RKO (cell line): Measurements from ENCODE around the gene FBXW8.

Source experiments
- DNase-seq: peaks from one replicate; pipeline ENCODE4 v3.0.0-alpha.2; 2016; ENCODE audit warnings: low spot score

Gene FBXW8

GRCh38 chr12:116887244-116887643 lies 23.5 kb upstream of the FBXW8 start:
- no peak for DNase-seq

- DNase-seq: no peak
These were observed 22.9 kb upstream of the FBXW8 start for GRCh38 chr12:116887897-116888296.

- no peak for DNase-seq
These were observed 20.4 kb upstream of the FBXW8 start for GRCh38 chr12:116890330-116890729.

DNA sequence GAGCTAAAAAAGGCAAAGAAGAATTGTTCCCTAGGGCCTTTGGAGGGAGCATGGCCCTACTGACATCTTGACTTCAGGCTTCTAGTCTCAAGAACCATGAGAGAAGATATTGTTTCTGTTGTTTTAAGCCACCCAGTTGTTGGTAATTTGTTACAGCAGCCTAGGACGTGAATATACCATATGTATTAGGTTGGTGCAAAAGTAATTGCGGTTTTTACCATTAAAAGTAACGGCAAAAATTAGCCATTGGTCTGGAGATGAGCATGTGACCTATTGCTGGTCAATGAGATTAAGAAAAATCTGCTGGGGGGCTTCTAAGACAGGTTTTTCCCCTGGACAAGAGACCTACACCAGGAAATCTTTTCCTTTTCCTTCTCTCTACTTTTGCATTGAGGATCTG lies 19.7 kb upstream of the FBXW8 start:
- no peak for DNase-seq

DNA sequence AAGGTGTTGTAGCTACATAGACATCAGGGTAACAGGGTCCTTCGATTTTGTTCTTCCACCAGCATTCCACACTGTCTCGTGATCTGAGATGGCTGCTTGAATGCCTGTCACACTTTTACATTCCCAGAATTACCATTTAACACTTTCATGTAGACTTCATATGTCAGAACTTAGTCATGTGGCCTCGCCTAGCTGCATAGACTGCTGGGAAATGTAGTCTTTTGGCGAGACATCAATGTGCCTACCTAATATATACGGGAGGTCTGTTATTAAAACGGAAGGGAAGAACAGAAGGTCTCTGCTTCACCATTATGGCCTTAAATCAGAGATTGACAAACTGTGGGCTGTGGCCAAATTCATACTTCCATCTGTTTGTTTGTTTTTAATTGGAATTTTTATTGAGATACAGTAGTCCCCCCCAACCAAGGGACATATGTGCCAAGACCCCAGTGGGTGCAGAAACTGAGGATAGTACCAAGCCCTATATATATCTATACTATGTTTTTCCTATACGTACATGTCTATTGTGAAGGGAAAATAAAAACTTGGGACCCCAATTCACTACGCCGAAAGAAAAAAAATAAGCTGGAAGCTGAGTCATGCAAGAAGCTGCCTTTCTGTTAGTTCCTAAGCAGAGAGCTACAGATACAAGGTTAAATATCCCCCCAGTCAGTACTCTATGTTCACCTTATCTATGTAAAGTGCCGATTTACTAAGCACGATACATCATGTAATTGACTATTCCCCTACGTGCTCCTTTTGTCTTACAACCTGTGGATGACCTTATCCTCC lies 18.2 kb upstream of the FBXW8 start:
- DNase-seq: peak; percentile 56

GRCh38 chr12:116894913-116895312 lies 15.8 kb upstream of the FBXW8 start:
- DNase-seq: no peak

DNA sequence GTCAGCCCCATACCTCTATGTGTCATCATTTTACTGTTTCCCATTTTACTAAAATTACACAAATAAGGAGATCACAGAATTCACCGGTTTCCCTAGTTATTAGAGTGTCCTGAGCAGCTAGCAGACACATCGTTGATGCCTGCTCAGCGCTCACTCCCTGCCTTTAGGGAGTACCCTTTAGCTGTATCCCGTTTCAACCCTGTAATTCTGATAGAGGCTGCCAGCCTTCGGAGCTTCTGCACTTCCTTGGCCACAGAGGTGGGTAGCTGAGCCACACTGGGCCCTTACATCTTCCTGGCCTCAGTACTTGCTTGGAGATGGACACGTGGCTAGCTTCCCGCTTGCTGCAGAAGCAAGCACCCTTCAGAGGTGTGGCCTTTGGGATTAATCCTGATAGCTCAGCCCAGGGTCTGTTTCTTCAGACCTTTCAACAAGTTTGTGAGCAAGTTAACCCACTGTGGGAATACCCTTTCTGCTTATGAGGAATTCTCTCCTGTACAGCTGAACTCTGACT lies 14.3 kb upstream of the FBXW8 start:
- DNase-seq: no peak

DNA sequence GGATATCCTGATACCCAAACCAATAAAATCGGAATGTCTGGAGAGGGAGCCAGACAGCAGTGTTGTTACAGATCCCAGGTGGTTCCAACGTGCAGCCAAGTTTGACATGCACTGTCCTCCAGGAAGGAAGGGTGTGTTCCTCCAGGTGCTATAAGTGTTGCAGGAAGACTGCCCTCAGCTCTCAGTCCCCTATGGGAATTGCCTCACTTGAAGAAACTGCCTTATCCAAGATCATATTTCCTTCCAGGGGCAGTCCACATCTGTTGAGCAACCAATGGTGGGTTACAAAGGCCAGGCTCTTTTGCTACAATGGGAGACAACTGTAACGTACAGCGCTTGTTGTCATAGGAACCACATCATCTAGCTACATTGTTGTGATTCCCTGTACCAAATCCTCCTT lies 13.3 kb upstream of the FBXW8 start:
- no peak for DNase-seq

GRCh38 chr12:116898669-116899068 lies 12.1 kb upstream of the FBXW8 start:
- DNase-seq: peak; percentile 32

GRCh38 chr12:116901612-116902011 lies 9.1 kb upstream of the FBXW8 start:
- no peak for DNase-seq

- no peak for DNase-seq
These were observed 6.9 kb upstream of the FBXW8 start for GRCh38 chr12:116903818-116904217.

DNA sequence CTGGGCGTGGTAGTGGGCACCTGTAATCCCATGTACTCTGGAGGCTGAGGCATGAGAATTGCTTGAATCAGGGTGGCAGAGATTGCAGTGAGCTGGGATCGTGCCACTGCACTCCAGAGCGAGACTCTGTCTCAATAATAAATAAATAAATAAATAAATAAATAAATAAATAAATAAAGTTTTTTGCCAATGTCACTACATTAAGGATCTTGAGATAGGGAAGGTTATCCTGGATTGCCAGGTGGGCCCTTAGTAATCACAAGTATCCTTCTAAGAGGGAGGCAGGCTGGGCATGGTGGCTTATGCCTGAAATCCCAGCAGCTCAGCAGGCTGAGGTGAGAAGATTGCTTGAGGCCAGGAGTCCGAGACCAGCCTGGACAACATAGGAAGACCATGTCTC lies 4.5 kb upstream of the FBXW8 start:
- DNase-seq: no peak

DNA sequence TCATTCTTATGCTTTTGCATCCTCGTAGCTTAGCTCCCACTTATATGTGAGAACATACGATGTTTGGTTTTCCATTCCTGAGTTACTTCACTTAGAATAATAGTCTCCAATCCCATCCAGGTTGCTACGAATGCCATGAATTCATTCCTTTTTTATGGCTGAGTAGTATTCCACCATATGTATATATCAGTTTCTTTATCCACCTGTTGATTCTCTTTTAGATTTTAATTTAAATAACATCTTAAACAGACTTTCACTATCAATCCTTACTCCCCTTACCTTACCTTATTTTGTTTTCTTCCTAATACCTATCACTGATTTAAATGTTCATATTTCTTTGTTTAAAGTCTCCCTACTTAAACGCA lies 488 bp upstream of the FBXW8 start:
- DNase-seq: no peak

DNA sequence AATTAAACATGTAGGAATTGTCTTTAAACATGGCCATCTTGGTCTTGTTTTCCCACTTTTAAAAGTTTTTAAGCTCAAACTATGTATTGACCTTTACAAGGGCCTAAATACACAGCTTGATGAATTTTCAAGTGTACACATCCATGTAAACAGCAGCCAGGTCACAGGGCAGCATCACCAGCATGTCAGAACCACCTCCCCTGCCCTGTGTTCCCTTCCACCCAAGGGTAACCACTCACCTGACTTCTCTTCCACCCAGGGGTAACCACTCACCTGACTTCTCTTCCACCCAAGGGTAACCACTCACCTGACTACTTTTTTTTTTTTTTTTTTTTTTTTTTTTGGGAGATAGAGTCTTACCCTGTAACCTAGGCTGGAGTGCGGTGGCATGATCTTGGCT lies 4.6 kb downstream of the FBXW8 start:
- DNase-seq: no peak

DNA sequence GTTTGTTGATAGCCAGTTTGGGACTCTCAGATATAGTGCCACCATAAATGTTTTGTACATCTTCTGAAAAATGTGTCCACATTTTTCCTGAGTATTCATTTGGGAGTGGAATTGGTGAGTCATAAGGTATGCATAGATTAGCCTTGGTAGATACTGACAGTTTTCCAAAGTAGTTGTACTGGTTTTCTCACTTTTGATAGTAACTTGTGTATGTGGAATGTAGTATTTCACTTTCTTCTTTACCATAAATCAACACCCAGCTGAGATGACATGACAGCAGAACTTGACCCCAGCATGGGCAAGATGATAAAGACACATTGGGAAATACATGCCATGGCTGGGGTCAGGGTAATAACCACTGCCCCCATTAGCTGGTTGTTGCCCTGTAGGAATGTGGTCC lies 5.4 kb downstream of the FBXW8 start:
- DNase-seq: peak; percentile 28

DNA sequence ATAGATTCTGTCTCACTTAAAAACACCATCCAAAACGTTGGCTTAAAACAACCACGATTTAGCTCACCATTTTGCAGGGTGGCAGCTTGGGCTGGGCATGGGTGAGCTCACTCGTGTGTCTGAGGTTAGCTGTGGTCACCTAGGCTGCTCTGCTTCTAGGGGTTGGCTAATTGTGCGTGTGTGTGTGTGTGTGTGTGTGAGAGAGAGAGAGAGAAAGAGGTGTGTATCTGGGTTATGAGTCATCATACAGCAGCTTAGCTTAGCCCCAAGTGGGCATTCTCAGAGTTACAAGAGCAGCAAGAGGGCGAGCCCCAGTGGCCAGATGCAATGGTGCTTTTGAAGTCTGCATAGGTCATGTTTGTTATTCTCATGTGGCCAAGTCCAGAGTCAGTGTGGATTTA lies 6.0 kb downstream of the FBXW8 start:
- peak; percentile 95 for DNase-seq

DNA sequence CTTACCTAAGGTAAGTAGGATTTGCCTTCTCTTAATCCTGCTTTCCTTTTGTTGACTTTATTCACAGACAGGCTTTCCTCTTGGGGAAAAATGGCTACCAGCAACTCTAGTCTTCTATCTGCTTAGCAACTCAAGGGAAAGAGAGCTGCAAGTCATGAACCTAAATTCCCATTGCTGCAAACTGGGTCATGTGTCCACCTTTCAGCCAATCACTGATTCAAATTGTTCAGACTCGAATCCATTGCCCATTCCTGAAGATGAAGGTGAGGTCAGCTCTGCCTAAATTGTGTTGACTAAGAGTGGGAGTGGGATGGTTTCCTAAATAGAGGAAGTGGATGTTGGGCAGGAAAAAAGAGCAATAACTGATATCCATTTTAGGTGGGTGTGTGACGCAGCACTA lies 7.7 kb downstream of the FBXW8 start:
- no peak for DNase-seq

- no peak for DNase-seq
These were observed 8.5 kb downstream of the FBXW8 start for GRCh38 chr12:116919247-116919661.

DNA sequence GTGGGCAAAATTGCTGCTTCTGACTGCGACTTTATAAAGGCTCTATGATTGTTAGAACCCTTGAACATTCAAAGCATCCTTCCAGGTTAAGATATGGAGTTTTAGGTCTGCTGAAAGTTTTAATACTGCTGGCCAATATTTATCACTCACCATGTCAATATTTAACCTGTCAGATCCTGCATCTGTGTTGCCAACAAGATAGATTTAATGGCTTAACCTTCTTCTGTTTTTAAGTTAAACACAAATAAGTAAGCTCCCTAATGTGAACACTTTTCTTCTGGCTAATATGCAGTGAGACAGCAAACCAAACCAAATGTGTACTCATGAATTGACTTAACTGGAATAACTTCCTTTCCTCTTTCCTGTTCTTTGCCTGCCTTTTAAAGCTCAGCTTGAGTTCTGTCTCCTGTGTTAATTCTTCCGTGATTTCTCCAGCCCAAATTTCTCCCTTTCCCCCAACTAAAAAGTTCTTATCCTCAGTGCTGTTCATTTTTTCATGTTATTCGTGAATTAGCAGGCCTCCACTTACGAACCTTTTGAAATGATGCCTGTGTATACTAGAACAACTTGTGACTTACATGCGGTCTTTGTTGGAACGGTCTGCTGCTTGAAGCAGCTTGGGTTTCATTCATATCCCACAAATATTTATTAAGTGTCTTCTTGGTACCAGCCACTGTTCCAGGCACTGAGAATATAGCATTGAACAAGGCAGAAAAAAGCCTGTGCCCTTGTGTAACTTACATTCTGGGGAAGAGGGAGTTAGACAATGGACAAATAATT lies 9.1 kb downstream of the FBXW8 start:
- no peak for DNase-seq

- no peak for DNase-seq
These were observed 10.2 kb downstream of the FBXW8 start for GRCh38 chr12:116920939-116921338.

GRCh38 chr12:116922194-116922897 lies 11.6 kb downstream of the FBXW8 start:
- no peak for DNase-seq

DNA sequence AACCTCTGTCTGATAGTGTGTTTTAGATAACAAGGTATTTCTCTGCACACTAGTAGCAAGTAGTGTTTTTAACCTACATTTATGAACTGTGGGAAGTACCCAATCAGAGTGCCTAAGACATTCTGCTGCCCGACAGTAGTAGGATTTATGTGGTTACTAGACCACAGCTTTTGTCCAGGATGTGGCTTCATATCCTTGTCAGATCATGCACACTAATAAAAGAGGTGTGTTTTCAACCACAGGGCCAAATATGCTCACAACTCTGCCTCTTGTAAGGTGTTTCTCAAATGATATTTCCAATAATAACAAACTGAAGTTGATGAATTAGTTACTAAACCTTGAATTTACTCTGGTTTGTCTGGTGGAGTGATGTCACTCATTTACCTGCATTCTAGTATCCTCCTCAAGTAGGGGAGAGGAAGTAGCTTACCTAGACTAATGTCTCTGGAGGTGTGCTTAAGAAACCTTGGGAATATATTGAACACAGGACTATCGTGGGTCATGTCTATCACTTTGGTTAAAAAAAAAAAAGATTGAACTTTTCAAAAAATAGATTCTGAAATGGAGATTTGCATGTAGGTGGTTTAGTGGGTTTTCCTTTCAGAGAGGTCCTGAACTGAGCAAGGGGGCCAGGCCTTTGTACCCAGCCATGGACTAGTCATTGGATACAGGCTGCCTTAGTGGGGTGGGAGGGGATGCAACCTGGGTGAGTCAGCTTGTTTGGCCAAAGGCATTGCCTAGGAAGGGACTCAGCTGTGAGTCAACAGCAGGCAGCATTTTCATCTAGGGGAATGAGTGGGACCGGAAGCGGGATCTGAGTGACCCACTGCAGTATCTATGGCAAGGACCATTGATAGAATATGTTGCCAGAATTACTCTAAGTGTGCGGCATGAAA lies 14.1 kb downstream of the FBXW8 start:
- peak; percentile 92 for DNase-seq
